Measurements from ENCODE around the gene NEK10.
"Not testable (repeated sequence)": the region's sequence is repeated elsewhere in the genome, so short reads cannot be mapped to it uniquely, and the experiment has no call there.

The NEK10 gene

DNA sequence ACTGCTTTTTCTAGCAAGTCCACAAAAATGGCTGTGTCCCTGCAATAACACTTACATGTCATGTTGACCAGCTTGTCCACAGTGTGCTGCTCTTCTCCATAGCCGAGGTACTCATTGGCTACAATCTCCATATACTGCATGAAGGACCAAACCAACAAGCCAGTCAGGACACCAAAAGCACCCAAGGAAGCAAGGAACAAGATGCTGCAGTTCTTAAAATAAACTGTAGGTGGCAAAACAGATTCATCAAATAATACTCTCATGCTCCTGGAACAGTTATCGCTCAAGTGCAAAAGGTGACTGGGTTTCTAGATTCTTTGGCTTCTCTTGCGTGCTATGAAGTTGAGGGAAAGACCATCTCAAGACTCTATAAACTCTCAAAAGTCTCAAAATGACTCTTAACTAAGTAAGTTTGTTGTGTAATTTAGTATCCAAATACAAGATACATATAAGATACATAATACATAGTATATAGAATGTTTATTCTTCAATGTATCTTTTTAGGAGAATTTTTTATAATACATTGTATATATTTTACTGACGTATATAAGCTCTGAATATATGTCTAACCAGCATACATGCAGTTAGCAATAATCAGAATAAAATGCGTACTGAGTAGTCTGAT is 57.0 kb downstream of the NEK10 start:
- DNase-seq = peak; percentile 8

DNA sequence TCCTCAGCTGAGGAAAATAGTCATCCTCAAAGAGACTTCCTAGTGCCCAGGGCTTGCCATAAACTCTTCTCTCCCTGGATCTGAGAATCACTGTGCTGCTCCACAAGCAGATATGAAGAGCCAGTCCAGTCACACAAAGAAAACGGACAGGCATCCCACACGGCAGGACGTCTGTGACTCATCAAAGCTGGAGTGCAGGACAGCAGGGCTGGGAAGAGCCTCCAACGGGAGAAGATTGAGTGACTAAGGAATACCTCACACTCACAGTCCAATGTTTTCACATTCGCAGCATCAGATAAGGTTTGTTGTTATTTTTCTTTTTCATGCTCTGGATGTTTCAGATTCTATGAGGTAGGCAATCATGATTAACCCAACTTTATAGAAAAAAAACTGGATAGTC is 57.8 kb downstream of the NEK10 start:
- DNase-seq = no peak

DNA sequence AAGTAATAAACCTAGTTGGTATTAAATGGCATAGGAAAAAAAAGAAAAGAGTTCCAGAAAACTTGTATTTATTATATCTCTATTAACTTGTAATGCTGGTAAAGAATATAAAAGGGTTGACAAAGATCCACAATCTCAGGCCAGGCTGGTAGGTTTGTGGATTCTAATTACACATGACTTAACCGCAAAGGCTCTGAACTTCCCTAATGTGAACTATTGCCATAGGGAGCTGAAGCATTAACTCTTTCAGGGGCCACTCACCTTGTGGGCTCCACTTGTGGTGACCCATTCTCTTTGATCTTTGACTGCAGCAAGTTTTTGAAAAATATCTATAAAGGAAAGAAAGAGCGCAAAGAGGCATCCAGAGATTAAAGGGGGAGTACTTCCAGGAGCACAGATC is 58.5 kb downstream of the NEK10 start:
- DNase-seq = no peak

DNA sequence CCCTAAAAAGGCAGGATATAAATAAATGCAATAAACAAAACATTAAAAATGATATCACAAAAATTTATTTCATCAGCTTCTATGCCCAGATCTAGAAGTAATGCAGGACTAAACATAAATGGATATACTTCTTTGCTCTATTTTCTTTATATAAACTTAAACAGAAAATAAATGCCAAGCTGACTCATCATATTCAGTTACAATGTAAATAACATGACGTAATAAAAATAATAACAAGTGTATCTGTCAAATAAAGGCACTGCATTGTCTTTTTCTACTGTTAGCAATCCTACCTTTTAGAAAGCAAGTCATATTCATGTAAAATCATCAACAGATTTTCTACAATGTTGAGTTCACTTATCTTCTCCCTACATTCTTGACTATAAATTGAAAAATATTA is 61.6 kb downstream of the NEK10 start:
- no peak for DNase-seq

DNA sequence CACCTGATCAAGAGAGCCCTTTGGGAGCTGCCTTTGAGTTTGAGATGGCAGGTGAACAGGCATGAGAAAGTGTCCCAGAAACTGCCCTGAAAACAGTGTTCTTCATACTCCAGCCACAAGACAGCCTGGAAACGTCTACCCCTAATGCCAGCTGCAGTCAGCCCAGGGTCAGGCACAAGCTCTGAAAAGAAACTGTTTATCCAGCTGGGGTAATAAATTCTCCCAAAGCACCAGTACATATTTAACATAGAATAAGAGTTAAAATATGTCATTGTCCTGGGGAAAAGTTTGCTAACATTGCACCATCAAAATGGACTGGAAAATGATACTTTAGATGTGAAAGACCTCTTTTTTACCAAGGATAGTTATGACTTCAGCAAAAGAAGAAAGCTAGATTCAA is 66.3 kb downstream of the NEK10 start:
- DNase-seq = no peak

DNA sequence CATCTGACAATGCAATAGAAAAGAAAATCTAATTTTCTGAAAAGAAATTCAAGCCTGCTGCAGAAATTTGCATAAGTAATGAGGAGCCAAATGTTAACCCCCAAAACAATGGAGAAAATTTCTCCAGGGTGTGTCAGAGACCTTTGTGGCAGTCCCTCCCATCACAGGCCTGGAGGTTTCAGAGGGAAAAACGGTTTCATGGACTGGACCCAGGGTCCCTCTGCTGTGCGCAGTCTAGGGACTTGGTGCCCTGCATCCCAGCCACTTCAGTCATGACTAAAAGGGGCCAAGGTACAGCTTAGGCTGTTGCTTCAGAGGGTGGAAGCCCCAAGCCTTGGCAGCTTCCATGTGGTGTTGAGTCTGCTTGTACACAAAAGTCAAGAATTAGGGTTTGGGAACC is 70.2 kb downstream of the NEK10 start:
- DNase-seq = not testable (repeated sequence)

DNA sequence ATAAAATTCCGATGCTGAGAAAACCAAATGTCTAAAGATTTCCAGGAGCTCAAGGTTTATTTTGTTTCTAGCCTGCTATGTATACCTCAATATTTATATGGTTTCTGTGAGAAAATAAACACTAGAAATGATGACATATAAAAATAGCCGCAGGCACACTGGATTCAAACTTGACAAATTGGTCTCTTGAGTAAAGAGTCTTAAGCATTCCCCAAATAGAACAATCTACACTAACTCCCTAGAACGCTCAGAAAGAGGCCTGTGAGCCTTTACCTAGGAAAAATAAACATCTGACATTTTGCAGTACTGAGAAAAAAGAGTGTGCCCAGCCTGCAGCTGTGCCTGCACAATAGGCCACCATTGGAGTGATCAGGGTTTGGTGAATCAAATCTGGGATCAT is 75.2 kb downstream of the NEK10 start:
- no peak for DNase-seq

DNA sequence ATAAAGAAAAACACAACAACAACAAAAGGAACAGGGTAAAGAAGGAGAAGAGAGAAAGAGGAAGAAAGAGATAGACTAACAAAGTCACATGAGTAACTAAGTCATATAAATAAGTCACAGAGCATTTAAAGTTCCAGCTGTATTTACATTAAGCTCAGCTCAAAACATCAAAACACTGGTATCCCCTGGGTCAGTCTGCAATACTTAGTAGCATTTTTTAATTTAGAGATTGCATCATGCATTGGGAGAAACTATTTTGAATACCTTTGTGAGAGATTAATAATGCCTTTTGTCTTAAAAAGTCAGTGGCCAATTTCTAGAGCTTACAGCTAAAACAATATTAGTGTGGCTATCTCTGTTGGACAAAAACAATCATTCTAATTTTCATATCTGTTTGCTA is 78.4 kb downstream of the NEK10 start:
- DNase-seq = no peak

DNA sequence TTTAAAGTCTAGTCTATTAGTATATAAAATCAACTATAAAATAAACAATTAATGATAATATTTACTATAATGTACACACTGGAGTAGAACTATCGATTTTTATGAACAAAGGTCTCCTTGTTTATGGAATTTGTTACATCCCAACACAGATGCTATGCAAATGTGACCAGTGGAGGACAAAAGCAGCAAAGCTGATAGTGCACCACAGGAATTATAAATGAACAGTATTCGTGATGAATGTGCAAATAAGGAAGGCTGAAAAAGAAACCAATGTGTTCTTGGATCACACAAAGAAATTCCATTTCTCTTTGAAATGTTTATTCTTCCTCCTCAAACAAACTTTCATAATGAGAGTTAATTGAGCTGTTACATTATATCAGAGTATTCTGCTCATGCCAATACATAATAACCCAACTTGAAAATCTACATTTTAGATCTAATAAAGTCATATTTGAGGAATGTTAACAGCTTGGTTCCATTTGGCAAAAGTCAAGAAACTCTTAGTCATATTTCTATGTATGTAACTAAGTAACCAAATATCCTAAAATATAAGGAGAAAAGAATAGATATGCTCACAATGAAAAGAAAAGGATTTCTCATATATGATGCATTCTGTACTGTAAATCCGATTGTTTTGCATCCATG is 79.3 kb downstream of the NEK10 start:
- no peak for DNase-seq

DNA sequence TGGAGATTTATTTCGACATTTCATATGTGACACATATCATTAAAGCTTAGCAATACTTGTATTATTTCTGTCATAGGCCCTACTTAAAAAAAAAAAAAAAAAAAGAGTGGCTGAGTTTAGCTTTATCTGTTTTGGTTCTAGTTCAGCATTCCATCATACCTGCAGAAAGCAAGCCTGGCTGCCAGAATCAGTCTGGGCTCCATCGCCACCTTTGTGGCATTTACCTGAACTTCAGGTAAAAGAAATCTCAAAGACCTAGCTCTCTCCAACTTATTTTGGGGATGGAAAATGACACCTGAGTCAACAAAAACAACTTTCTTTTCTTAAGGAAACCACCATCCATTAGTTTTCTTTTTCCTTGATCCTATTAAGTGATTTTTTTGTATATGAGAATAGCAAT is 82.1 kb downstream of the NEK10 start:
- no peak for DNase-seq

DNA sequence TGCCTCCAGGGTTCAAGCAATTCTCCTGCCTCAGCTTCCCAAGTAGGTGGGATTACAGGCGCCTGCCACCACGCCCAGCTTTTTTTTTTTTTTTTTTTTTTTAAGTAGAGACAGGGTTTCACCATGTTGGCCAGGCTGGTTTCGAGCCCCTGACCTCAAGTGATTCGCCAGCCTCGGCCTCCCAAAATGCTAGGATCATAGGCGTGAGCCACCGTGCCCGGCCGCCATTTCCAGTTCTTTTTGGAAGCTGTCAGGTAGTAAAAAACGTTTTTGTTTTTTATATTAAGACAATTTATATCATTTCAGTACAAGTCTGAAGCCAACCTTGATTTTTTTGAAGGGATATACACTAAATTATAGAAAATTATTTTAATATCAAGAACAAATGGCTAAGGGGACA is 82.7 kb downstream of the NEK10 start:
- not testable (repeated sequence) for DNase-seq

DNA sequence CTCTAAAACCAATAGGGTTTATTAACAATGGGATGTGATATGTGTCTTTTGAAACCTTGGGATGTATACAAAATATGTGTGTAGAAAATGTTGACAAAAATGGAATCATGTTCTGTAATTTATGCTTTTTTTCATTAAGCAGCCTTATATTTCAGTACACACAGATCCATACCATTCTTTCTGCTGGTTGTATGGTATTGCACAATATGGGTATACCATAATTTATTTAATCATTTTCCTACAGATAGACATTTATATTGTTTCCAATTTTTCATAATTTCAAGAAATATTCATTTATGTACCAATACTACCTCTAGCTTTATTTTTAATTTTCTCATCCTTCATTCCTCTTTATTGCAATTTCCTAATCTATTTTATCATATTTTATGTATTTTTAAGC is 83.5 kb downstream of the NEK10 start:
- DNase-seq = no peak

DNA sequence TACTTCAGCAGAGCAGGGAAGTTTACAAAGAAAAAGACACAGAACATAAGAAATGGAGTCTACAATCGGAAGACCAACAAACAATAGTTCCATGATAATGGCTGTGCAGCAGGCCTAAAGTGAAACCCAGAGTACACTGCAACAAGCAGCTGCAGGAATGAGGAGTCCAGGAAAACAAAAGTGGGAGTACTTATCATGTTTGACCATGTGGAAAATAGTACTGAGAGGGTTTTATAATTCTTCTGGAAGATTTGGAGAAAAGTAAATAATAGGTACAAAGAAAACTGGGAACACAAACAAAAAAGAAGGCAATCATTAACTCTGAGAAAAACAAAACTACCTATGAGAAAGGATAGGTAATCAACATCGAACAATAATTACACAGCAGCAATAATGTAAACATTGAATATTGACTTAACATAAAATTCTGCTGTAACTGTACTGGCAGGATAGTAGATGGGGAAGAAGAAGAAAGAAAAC is 87.5 kb downstream of the NEK10 start:
- no peak for DNase-seq

DNA sequence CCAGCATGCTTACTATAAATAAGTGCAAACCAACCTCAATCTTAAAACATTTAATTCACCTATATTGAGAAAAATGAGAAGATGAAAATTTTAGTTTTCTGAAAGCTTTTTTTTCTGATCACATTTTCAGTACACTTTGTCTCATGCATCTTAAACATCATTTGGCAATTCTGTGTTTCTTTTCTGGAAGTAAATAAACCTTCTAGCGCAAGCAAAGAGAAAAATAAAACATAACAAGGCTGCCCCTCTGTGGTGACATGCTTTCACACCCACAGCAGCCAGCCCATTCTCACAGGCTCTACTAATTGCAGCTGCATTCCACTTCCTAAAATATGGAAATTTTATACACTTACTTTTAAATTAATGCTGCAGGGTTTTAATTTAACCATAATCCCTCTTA is 90.1 kb downstream of the NEK10 start:
- DNase-seq = no peak

DNA sequence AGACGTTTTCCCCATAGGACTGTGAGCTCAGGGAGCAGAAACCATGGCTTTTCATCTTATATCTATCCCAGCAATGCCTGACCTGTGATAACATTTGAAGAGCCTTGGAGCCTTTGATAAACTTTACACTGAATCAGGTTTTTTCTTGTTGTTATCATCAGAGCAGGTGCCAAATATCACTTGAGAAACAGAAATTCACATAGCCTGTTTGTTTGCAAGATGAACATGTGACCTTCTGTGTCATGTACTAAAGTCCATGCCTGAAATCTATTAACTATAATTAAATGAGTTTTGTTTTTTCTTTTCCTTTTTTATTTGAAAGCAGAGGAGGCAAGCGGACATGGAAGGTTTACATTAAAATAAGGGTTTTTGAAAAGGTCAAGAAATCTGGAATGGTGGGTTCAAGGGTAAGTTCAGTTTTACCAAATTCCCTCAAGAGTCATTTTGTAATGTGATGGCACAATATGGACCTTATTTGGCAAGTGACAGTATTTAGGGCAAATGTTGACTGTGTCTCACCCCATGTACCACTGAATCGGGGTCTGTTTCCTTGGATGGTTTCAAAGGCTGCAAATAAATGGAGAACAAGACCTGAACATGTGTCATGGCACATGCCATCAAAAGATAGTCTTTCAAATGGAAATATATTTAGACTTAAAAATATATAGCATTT is 90.7 kb downstream of the NEK10 start:
- no peak for DNase-seq

DNA sequence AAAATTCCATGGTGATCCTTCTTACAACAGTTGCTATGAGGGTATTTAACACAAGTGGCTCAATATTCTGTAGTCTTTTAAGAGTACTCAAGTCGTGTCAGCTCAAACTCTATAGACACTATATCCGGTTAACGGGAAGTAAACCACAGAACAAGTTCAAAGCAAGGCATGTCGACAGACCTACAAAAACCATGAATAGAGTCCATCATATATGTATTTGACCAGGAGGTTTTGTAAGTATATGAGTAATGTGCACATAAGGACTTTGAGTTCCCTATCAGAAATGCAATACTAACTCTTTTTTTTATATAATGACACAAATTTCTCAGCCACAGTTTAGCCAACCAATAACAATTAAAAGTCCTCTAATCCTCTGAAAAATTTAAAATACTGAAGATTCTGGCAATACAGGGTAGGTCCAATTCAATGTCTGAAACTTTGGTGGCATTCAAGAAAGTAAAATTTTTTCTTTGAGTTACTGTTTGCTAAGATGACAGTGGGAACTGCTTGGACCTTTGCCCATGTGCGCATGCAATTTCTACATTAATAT is 93.7 kb downstream of the NEK10 start:
- DNase-seq = no peak

DNA sequence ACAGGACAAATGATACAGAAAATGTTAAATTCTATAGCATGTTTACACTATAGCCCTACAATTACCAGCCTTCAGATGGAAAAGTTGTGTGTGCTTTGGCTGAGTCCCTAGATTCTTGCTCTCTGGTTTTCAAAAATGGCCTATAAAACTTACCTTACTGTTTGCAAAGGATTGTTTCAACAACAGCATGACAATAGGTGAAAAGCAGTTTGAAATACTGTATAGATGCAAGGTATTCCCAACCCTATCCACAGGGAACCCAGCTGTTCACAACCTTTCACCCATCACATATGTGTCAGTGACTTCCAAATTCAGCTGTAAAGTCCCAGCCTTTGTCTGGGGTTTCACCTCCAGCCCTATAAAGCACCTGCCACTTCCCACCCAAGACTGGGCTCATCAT is 97.3 kb downstream of the NEK10 start:
- no peak for DNase-seq

DNA sequence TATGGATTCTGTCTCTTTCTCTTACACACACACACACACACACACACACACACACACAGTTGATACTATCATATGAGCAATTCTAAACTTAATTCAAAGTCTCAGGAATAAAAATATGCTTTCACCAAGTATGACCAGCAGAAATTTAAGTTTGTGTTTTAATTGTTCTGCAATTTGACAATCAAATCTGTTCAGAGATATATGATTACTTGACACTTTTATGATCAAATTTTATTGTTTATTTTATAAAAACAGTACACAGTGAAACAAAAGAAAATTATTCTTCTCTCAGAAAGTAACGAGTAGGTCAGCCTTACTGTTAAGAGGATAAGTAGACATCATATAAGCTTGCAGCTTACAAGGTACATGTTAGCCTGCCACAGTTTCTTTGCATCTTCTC is 114.3 kb downstream of the NEK10 start:
- no peak for DNase-seq

DNA sequence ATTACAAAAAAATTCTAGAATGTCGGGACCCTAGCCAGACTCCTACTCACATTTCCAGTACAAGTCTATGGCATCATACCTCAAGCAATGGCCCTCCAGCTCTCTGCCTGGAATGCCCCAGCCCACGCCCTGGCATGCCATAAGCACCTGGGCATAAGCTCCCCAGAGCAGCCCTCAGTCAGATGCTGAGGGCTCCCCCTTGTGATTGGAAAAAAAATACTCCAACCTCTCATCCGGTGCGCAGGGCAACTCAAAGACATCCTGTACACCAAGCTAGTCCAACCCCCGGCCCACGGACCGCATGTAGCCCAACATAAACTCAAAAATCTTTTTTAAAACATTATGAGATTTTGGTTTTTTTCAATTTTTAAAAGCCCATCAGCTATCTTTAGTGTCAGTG is 115.4 kb downstream of the NEK10 start:
- DNase-seq = no peak

DNA sequence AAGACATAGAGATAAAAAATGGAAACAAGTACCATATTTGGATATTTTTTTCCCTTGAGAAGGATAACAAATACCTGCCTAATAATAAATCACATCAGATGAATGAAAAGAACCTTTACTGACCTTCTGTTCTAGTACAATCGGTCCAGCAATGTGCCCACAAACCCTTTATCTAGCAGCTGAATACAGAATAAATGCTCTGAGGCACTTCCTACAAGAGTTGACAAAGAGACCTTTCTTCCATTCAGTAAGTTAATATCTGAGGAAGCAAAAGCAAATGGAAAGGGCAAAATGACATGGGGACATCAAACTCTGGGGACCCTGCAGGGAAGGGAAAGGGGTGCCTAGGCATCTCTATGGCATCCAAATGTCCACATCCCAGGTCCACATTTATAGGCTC is 115.8 kb downstream of the NEK10 start:
- DNase-seq = no peak

DNA sequence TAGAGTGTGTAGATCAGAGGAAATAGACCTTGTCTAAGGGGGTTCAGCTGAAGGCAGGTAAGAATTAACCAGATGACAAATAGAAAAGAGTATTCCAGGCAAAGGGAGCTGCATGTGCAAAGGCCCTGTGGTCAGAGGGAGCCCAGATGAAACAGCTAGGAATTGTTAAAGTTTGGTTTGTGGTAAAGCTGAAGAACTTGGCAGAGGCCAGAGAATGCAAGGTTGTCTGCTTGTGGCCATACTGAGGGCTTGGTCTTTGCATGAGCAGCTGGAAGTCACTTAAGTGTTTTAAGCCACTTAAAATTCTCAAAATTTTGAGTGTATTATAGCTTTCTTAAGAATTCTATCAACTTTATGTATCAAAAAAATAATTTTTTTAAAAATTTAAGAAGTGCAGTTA is 116.5 kb downstream of the NEK10 start:
- DNase-seq = no peak

DNA sequence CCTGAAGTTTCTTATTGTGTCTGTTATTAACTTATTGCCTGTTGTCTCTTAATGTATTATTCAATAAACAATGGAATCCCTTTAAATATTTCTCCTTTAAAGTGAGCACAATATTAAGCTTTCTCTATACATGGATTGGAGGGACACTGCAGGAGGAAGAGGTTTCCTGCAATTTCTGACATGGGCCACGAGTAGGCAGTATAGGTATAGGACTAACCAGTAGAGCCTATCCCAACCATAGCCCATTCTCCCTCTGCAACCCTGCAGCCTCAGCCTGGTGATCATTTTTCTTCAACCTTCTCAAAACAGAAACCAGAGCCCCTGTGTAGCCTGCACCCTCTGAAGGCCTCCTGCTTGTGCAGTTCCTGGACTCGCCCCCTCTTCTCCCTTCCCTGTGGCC is 124.8 kb downstream of the NEK10 start:
- no peak for DNase-seq

DNA sequence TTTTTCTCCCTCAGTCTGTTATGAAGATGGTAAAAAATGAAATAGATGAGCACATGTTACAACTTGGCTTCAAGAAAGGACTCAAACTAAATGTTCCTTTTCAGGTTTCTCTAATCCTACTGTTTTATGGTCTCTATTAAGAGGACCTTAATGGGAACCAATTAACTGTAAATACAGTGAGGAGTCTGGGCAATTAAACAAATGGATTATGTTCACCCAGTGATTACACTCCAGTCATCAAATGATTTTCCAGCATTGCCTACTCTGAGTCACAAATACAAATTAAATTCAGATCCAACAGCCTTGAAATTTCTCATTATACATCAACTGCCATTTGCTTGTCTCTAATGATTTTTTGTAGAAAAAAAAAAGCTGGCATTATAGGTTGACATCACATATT is 129.2 kb downstream of the NEK10 start:
- DNase-seq = no peak

DNA sequence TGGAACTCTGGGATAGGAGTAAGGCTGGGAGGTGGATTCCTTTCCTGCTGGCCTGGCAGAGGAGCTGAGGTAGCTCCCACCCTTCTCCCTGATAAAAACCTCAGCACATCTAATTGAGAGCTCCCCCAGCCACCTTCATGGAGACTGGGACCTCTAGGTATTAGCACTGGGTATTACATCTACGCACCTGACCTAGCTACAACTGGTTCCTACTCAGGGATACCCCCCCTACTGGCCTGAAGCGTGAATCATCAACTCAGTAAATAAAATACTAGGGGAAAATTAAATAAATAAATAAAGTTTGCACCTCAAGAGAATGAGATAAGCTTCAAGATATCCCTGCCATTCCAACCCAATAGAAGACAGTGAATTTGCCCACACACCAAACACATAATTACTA is 140.4 kb downstream of the NEK10 start:
- no peak for DNase-seq
